Measurements from ENCODE around the gene FABP6. TPM values are rescaled to one million over a fixed set of nuclear protein-coding genes. Genes with fewer than 3 reads are reported as not detected.

Gene FABP6
- polyA plus RNA-seq, 2 of the 4 experiments (the other 2 are of a cell fraction), result 0.75 to 0.93 TPM

DNA sequence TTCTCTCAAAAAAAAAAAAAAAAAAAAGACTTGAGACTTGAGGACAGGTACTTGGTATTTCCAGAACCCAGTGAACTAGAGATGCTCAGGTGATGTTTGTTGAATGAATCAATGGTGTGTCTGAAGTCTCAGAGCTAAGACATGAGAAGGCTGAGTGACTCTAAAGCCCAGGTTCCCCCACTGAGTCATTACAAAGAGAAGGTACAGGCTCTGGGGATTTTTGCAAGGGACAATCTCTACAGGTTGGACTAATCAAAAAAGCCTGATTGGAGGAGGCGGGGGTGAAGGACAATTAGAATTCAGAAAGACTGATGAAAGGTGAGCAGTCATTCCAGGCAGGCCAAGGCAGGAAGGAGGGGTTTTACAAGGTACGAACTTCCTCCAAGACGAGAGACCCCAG lies 8.2 kb upstream of the FABP6 start:
- TF ChIP-seq CHD2 (IDR thresholded peaks at IDR 0.05; ENCODE audit: low read length, partially characterized antibody), result no peak
- no peak for TF ChIP-seq SREBF2 (IDR thresholded peaks at IDR 0.05)
- TF ChIP-seq RFX5 (IDR thresholded peaks at IDR 0.05), result no peak
- no peak for TF ChIP-seq ZC3H11A (IDR thresholded peaks at IDR 0.05)
- TF ChIP-seq EP300 (IDR thresholded peaks at IDR 0.05), result no peak
- no peak for TF ChIP-seq POLR2AphosphoS2 (conservative IDR thresholded peaks at IDR 0.05; ENCODE audit: low read length)
- TF ChIP-seq EHMT2 (IDR thresholded peaks at IDR 0.05; ENCODE audit: low read depth), result no peak
- TF ChIP-seq, protein P1, sequence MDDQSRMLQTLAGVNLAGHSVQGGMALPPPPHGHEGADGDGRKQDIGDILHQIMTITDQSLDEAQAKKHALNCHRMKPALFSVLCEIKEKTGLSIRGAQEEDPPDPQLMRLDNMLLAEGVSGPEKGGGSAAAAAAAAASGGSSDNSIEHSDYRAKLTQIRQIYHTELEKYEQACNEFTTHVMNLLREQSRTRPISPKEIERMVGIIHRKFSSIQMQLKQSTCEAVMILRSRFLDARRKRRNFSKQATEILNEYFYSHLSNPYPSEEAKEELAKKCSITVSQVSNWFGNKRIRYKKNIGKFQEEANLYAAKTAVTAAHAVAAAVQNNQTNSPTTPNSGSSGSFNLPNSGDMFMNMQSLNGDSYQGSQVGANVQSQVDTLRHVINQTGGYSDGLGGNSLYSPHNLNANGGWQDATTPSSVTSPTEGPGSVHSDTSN (IDR thresholded peaks at IDR 0.05), result no peak
- no peak for TF ChIP-seq ZNF302 (CRISPR knock-in tag; IDR thresholded peaks at IDR 0.05)
- TF ChIP-seq, protein P2, sequence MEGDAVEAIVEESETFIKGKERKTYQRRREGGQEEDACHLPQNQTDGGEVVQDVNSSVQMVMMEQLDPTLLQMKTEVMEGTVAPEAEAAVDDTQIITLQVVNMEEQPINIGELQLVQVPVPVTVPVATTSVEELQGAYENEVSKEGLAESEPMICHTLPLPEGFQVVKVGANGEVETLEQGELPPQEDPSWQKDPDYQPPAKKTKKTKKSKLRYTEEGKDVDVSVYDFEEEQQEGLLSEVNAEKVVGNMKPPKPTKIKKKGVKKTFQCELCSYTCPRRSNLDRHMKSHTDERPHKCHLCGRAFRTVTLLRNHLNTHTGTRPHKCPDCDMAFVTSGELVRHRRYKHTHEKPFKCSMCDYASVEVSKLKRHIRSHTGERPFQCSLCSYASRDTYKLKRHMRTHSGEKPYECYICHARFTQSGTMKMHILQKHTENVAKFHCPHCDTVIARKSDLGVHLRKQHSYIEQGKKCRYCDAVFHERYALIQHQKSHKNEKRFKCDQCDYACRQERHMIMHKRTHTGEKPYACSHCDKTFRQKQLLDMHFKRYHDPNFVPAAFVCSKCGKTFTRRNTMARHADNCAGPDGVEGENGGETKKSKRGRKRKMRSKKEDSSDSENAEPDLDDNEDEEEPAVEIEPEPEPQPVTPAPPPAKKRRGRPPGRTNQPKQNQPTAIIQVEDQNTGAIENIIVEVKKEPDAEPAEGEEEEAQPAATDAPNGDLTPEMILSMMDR (IDR thresholded peaks at IDR 0.05), result no peak
- TF ChIP-seq RARB (CRISPR knock-in tag; IDR thresholded peaks at IDR 0.05), result no peak
- TF ChIP-seq NPAS2 (CRISPR knock-in tag; IDR thresholded peaks at IDR 0.05; ENCODE audit: borderline replicate concordance), result no peak
- TF ChIP-seq HEYL (CRISPR knock-in tag; IDR thresholded peaks at IDR 0.05), result no peak
- TF ChIP-seq, protein P3, sequence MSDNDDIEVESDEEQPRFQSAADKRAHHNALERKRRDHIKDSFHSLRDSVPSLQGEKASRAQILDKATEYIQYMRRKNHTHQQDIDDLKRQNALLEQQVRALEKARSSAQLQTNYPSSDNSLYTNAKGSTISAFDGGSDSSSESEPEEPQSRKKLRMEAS (IDR thresholded peaks at IDR 0.05), result no peak
- CTCF ChIA-PET, result interaction anchor here (1.2 to 2.4 kb wide), 2 partner anchors 10 to 22 kb away, joined by 7 to 9 read pairs; no protein-coding TSS in a partner anchor

DNA sequence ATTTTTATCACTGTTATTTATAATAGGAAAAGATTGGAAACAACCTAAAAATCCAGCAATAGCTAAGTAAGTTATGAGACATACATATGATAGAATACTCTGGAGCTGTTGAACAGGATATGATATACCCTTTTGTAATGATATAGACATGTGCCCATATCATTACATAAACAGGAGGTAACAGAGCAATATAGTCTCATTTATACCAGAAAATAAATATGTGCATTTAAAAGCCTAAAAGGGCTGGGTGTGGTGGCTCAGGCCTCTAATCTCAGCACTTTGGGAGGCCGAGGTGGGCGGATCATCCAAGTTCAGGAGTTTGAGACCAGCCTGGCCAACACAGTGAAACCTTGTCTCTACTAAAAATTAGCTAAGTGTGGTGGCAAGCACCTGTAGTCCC lies 2.3 kb upstream of the FABP6 start:
- FAIRE-seq (no peak), DNase-seq (ENCODE audit: low read depth in 1 of 2, low spot score in 1 of 2) (no peak), ATAC-seq (no peak)
- WGBS (ENCODE audit: missing lambda C conversion rate), result 73% methylated on average over 2 of the region's 2 CpGs
- POLR2A ChIA-PET, result interaction anchor here (0.7 to 0.8 kb wide), 2 partner anchors 9 to 29 kb away, joined by 4 to 5 read pairs; no protein-coding TSS in a partner anchor
- Histone ChIP-seq H3K4me2 (no peak overlapping the region), H3K27ac (no peak overlapping the region), H3K9me3 (no peaks in the 10 kb centered on the region), H3K4me3 (no peak overlapping the region), H3K4me1 (no peaks in the 10 kb centered on the region)
- CTCF ChIA-PET, result interaction anchor here (0.6 to 3.6 kb wide), 4 partner anchors 8 to 119 kb away, joined by 3 to 17 read pairs (median 5); no protein-coding TSS in a partner anchor
- TF ChIP-seq ZNF302 (CRISPR knock-in tag; IDR thresholded peaks at IDR 0.05) (no peak), RCOR1 (IDR thresholded peaks at IDR 0.05; ENCODE audit: low read depth, low read length) (no peak), SMC3 (IDR thresholded peaks at IDR 0.05) (no peak), FOSB (CRISPR knock-in tag; IDR thresholded peaks at IDR 0.05) (no peak), FOXS1 (CRISPR knock-in tag; IDR thresholded peaks at IDR 0.05) (no peak), CHD2 (IDR thresholded peaks at IDR 0.05; ENCODE audit: low read length, partially characterized antibody) (no peak), KDM1A (IDR thresholded peaks at IDR 0.05; ENCODE audit: low read depth) (no peak), MAZ (IDR thresholded peaks at IDR 0.05; ENCODE audit: borderline replicate concordance, low read depth, low read length) (no peak), CBX8 (IDR thresholded peaks at IDR 0.05) (no peak), SREBF2 (IDR thresholded peaks at IDR 0.05) (no peak), ESRRA (IDR thresholded peaks at IDR 0.05; ENCODE audit: borderline replicate concordance, low read length) (no peak), NR3C1 (IDR thresholded peaks at IDR 0.05) (no peak), ZC3H11A (IDR thresholded peaks at IDR 0.05) (no peak), NFE2L2 (conservative IDR thresholded peaks at IDR 0.05; ENCODE audit: low read length) (no peak), MYC (IDR thresholded peaks at IDR 0.05; ENCODE audit: borderline replicate concordance, low read length) (no peak), MAFK (IDR thresholded peaks at IDR 0.05; ENCODE audit: partially characterized antibody) (no peak)
- TF ChIP-seq, protein P4, sequence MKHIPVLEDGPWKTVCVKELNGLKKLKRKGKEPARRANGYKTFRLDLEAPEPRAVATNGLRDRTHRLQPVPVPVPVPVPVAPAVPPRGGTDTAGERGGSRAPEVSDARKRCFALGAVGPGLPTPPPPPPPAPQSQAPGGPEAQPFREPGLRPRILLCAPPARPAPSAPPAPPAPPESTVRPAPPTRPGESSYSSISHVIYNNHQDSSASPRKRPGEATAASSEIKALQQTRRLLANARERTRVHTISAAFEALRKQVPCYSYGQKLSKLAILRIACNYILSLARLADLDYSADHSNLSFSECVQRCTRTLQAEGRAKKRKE (CRISPR knock-in tag; IDR thresholded peaks at IDR 0.05; ENCODE audit: low read depth), result no peak
- TF ChIP-seq, protein P5, sequence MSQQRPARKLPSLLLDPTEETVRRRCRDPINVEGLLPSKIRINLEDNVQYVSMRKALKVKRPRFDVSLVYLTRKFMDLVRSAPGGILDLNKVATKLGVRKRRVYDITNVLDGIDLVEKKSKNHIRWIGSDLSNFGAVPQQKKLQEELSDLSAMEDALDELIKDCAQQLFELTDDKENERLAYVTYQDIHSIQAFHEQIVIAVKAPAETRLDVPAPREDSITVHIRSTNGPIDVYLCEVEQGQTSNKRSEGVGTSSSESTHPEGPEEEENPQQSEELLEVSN (IDR thresholded peaks at IDR 0.05; ENCODE audit: borderline replicate concordance, low read depth), result no peak

More for the DNA sequence above, 8.2 kb upstream of the FABP6 start:
- Histone ChIP-seq H3K27ac (no peak overlapping the region), H3K4me1 (no peaks in the 10 kb centered on the region), H3K9me3 (no peaks in the 10 kb centered on the region), H3K4me2 (no peak overlapping the region), H3K4me3 (no peak overlapping the region)
- no peak for FAIRE-seq
- ATAC-seq, result no peak
- 83% methylated on average over 3 of the region's 3 CpGs for WGBS (ENCODE audit: missing lambda C conversion rate)
- no peak for DNase-seq (ENCODE audit: low read depth in 1 of 2, low spot score in 1 of 2)
- POLR2A ChIA-PET, result no interaction called here

All from A549 (cell line).